K562 (cell line): ENCODE measurements around the gene A4GNT. TPM values are rescaled to one million over a fixed set of nuclear protein-coding genes. Genes with fewer than 3 reads are reported as not detected.
A peak's percentile ranks its signal among the peaks of the same experiment; 100 is the strongest.

Experiments used
- ATAC-seq: fragments of 200-7000 bp; cut with Tn5 transposase; 3 replicates; pipeline ENCODE4 v1.9.1; 2020; ENCODE audit warnings: moderate library complexity
- BruUV-seq: library from RNA; stranded (reverse); fragments of 400-500 nt; replicated peaks from 2 replicates; lab custom pipeline; 2021; lab: Mats Ljungman, UMichigan
- CTCF ChIA-PET: fragments of 300-600 bp; formaldehyde crosslinking; extraction: SDS; loops from one replicate; lab custom pipeline; 2021; ENCODE audit warnings: low intra/inter-chr PET ratio; lab: Yijun Ruan, JAX
- POLR2A ChIA-PET: fragments of 300-600, 350-650 bp; sonication (Branson Sonifier 250); formaldehyde crosslinking; extraction: SDS; loops from one replicate; lab custom pipeline; 2021; ENCODE audit warnings: antibody characterized with exemption, inconsistent platforms; lab: Yijun Ruan, JAX
- DNase-seq, 4 experiments: peaks; one replicate each; pipeline versions ENCODE4 v3.0.0 to v3.0.0-alpha.2; 2011 to 2018; ENCODE audit warnings: low spot score in 3 of 4, mixed read lengths in 3 of 4; ENCODE audit errors: extremely low read depth in 1 of 4
- FAIRE-seq: peaks from 2 replicates; lab custom pipeline; 2011; peaks lifted over from hg19 to GRCh38; lab: Jason Lieb, UNC
- H2AFZ ChIP-seq: 2 replicates; pipeline ENCODE4 v1.6.0; 2011; ENCODE audit warnings: low read depth, low read length, control low read depth, inconsistent platforms
- H3K27ac ChIP-seq: fragments of 200-600 bp; 3 replicates; pipeline ENCODE4 v1.8.0; 2011; ENCODE audit warnings: low read depth, mild to moderate bottlenecking, control low read depth, inconsistent platforms, low read length, moderate library complexity, mixed read lengths; ENCODE audit errors: extremely low read depth
- H3K27me3 ChIP-seq, 2 experiments: fragments of 300-600 bp in 1 of 2; 2 replicates in 1 of 2; 3 replicates in 1 of 2; pipeline versions ENCODE4 v1.6.0 to v1.8.0; 2011; ENCODE audit warnings: inconsistent platforms in 2 of 2, low read length in 2 of 2, mild to moderate bottlenecking in 1 of 2, mixed read lengths in 1 of 2, moderate library complexity in 1 of 2; ENCODE audit not compliant: control insufficient read depth in 2 of 2, insufficient read depth in 2 of 2
- H3K36me3 ChIP-seq: fragments of 300-600 bp; 3 replicates; pipeline ENCODE4 v1.8.0; 2011; ENCODE audit warnings: mild to moderate bottlenecking, low read length, inconsistent platforms; ENCODE audit not compliant: control insufficient read depth, insufficient read depth
- H3K4me1 ChIP-seq, 2 experiments: fragments of 200-600 bp in 1 of 2; replicated peaks in 1 of 2; 2 replicates in 1 of 2; 3 replicates in 1 of 2; pipeline versions ENCODE4 v1.5.1 to v1.8.0; 2011; ENCODE audit warnings: inconsistent platforms in 2 of 2, low read length in 2 of 2, mild to moderate bottlenecking in 1 of 2, mixed read lengths in 1 of 2, moderate library complexity in 1 of 2; ENCODE audit not compliant: control insufficient read depth in 2 of 2, insufficient read depth in 2 of 2
- H3K4me2 ChIP-seq: 2 replicates; pipeline ENCODE4 v1.6.1; 2011; ENCODE audit warnings: low read length, control low read depth, inconsistent platforms, mixed read lengths; ENCODE audit not compliant: insufficient read depth
- H3K4me3 ChIP-seq: fragments of 200-600 bp; sonication (generic), shearing (Covaris generic); 2 replicates; pipeline ENCODE4 v1.5.1; 2016; ENCODE audit warnings: control low read depth, inconsistent platforms
- H3K79me2 ChIP-seq: fragments of 200-600 bp; 3 replicates; pipeline ENCODE4 v1.8.0; 2011; ENCODE audit warnings: low read length, inconsistent platforms; ENCODE audit not compliant: control insufficient read depth, insufficient read depth
- H3K9ac ChIP-seq, 2 experiments: 2 replicates each; pipeline versions ENCODE4 v1.6.0 to v1.6.1; 2011; ENCODE audit warnings: low read depth in 2 of 2, low read length in 2 of 2, control low read depth in 1 of 2, inconsistent platforms in 1 of 2, mild to moderate bottlenecking in 1 of 2, mixed read lengths in 1 of 2; ENCODE audit not compliant: insufficient read depth in 1 of 2
- H3K9me1 ChIP-seq: one replicate; pipeline ENCODE4 v1.6.0; 2011; ENCODE audit warnings: inconsistent platforms, mild to moderate bottlenecking, low read length, moderate library complexity; ENCODE audit not compliant: control insufficient read depth, insufficient read depth
- H3K9me3 ChIP-seq: replicated peaks from 2 replicates; pipeline ENCODE4 v1.5.1; 2011; ENCODE audit warnings: low read depth, low read length, inconsistent platforms; ENCODE audit not compliant: control insufficient read depth, insufficient read depth
- H4K20me1 ChIP-seq: replicated peaks from 2 replicates; pipeline ENCODE4 v1.6.1; 2011; ENCODE audit warnings: low read length, inconsistent platforms, mixed read lengths; ENCODE audit not compliant: control insufficient read depth, insufficient read depth
- BRD9 ChIP-seq: fragments of 450-650 bp; IDR thresholded peaks from 2 replicates; pipeline ENCODE4 v1.6.1; 2018; ENCODE audit warnings: low read depth; ENCODE audit not compliant: partially characterized antibody
- CBX3 ChIP-seq, 2 experiments: IDR thresholded peaks; 1 replicate in 1 of 2; 2 replicates in 1 of 2; pipeline ENCODE4 v1.6.1; 2012; ENCODE audit warnings: inconsistent platforms in 2 of 2, low read length in 2 of 2, borderline replicate concordance in 1 of 2, control low read depth in 1 of 2
- MBD2 ChIP-seq: sonication (generic); IDR thresholded peaks from 2 replicates; pipeline ENCODE4 v1.6.1; 2016; ENCODE audit warnings: low read depth, borderline replicate concordance
- REST ChIP-seq, 2 experiments: fragments of 450-650 bp; formaldehyde crosslinking in 1 of 2; IDR thresholded peaks; 2 replicates each; pipeline versions ENCODE4 v1.4.0 to v1.6.1; 2014 to 2020; ENCODE audit warnings: mild to moderate bottlenecking in 2 of 2, borderline replicate concordance in 1 of 2, low read depth in 1 of 2
- SIX5 ChIP-seq, 2 experiments: IDR thresholded peaks; 2 replicates each; pipeline ENCODE4 v1.6.1; 2011; ENCODE audit warnings: low read length in 2 of 2, borderline replicate concordance in 1 of 2, low read depth in 1 of 2, mild to moderate bottlenecking in 1 of 2, moderate library complexity in 1 of 2; ENCODE audit not compliant: insufficient read depth in 1 of 2
- SPI1 ChIP-seq: IDR thresholded peaks from 2 replicates; pipeline ENCODE4 v1.6.1; 2011; ENCODE audit warnings: low read depth, low read length, control low read depth, borderline replicate concordance
- ZNF282 ChIP-seq: sonication (generic); formaldehyde crosslinking; IDR thresholded peaks from 2 replicates; pipeline ENCODE4 v1.8.1; 2023; ENCODE audit warnings: missing genetic modification reagents
- ZNF41 ChIP-seq: fragments of 250-450 bp; sonication (Bioruptor Pico); conservative IDR thresholded peaks from 2 replicates; pipeline ENCODE4 v1.4.0; 2020; ENCODE audit warnings: mild to moderate bottlenecking
- WGBS: fragments of 100-300 bp; shearing (Covaris generic); methylation state at CpG from one replicate; pipeline ENCODE4 v1.1.6; 2016; ENCODE audit warnings: low coverage, mixed read lengths; ENCODE audit not compliant: insufficient coverage; ENCODE audit errors: missing lambda C conversion rate; 5-methylcytosine and 5-hydroxymethylcytosine counted together
- in situ Hi-C: fragments of 300-500 bp; cut with MboI; formaldehyde crosslinking; loops from 4 replicates; pipeline ENCODE4 v1.15.0; 2018; ENCODE audit warnings: inconsistent platforms, mixed read lengths
- intact Hi-C: fragments of 100-400 bp; cut with micrococcal nuclease; formaldehyde crosslinking; loops from 2 replicates; pipeline ENCODE4 v1.14.2; 2022
- polyA plus RNA-seq, 8 experiments: library from polyadenylated mRNA; depleted of rRNA in 4 of 8; stranded (reverse) in 5 of 8; unstranded in 3 of 8; fragments of >200 nt; fragmentation: Nextera tagmentation in 2 of 8; fragmentation: Illumina TruSeq in 1 of 8; extraction: Ambion mirVana in 2 of 8; extraction: Trizol in 1 of 8; gene quantifications; 2 replicates each; pipeline versions ENCODE4 v1.2.1 to v1.2.3, GENCODE V29; 2011 to 2014; ENCODE audit warnings: inconsistent platforms in 1 of 8, missing spikeins in 1 of 8
- total RNA-seq, 7 experiments: library from RNA; depleted of rRNA in 6 of 7; stranded (reverse); fragments of >200 nt in 6 of 7; fragmentation: Illumina TruSeq in 2 of 7; extraction: Trizol in 2 of 7; gene quantifications; 2 replicates each; pipeline versions ENCODE4 v1.2.1 to v1.2.3, GENCODE V29; 2011 to 2021; ENCODE audit warnings: low replicate concordance in 1 of 7
- TF ChIP-seq, protein P1 (sequence below): fragments of 250-450 bp; sonication (Bioruptor Pico); IDR thresholded peaks from 2 replicates; pipeline ENCODE4 v1.8.0; 2022; ENCODE audit warnings: inconsistent platforms, mild to moderate bottlenecking, moderate library complexity, borderline replicate concordance

Gene A4GNT
- total and polyA plus RNA-seq, 9 of the 15 experiments (the other 6 are each of a cell fraction or from before 2014, with no cell fraction given), result not detected

DNA sequence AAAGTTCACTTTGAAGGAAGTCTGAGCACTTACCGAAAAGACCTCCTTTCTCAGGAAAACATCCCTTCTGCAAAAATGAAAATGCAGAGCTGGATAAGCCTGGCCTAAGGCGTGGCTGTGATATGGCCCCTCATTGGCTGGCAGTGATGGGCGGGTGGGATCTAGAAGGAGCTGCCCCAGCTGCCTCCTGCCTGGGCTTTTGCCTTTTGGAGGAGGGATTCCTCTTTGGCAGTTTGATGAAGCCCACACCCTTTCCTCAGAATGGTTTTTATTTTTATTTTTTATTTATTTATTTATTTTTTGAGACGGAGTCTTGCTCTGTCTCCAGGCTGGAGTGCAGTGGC lies 12.8 kb downstream of the A4GNT start (continued):
- no peak for TF ChIP-seq ZNF41
- no peak for TF ChIP-seq BRD9
- no peak for TF ChIP-seq SIX5 (IDR thresholded peaks at IDR 0.05; ENCODE audit: borderline replicate concordance in 1 of 2, insufficient read depth in 1 of 2, low read depth in 1 of 2, low read length in 2 of 2)
- TF ChIP-seq, all 486 proteins: peak for 0

DNA sequence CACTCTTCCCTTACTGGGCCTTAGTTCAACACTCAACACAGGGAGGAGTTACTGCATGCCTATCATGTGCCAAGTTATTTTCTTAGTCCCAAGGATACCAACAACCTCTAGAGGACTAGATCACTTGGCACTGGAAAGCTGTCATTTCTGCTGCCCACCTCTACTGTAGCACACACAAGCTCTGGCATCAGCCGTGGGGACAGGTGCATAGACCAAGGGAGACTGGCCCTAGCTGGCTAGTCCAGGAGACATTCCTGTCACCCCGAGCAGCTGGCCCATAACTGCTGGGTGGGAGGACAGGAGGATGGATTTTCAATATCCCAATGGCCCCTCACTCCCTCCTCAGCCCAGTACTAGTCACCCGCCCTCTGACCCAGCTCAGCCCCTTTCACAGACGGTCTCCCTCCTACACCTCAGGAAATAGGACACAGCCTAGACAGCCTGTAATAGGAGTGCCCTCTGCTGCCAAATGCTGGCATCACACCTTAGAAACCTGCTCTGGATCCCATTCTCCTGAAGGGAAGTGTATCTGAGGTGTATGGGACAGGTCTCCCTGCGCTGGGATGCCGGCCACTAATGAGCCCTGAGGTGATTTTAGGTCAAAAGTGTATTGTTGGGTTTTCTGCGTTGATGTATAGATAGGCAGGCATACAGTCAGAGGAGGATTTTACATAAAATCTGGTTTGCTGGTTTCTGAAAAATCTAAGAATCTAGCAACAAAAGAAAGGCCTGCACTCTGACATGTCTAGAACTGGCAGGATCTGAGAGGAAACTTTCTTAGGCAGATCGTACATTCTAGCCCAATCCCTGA lies 13.4 kb downstream of the A4GNT start:
- no TSS peak for BruUV-seq
- ATAC-seq (peak; percentile 77), FAIRE-seq (peak; percentile 90)
- peak; percentile 45; the same call in 1 of the 2 replicates for TF ChIP-seq REST (IDR thresholded peaks at IDR 0.05; ENCODE audit: borderline replicate concordance)
- TF ChIP-seq REST (CRISPR knock-in tag; IDR thresholded peaks at IDR 0.05; ENCODE audit: low read depth), result no peak
- TF ChIP-seq MBD2, result no peak
- TF ChIP-seq, protein P1, sequence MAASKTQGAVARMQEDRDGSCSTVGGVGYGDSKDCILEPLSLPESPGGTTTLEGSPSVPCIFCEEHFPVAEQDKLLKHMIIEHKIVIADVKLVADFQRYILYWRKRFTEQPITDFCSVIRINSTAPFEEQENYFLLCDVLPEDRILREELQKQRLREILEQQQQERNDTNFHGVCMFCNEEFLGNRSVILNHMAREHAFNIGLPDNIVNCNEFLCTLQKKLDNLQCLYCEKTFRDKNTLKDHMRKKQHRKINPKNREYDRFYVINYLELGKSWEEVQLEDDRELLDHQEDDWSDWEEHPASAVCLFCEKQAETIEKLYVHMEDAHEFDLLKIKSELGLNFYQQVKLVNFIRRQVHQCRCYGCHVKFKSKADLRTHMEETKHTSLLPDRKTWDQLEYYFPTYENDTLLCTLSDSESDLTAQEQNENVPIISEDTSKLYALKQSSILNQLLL, result no peak
- no peak for TF ChIP-seq ZNF282
- TF ChIP-seq CBX3 (IDR thresholded peaks at IDR 0.05; ENCODE audit: borderline replicate concordance in 1 of 2, low read length in 2 of 2), result no peak
- 0 out of 2 replicates have a peak, but pooled peaks have one; percentile 12 for TF ChIP-seq SPI1

More for the DNA sequence above, 13.4 kb downstream of the A4GNT start:
- H3K9me3 ChIP-seq, result no peaks in the 10 kb centered on the region
- no peak overlapping the region for H2AFZ ChIP-seq
- 11% methylated on average over 8 of the region's 8 CpGs for WGBS
- no peaks in the 10 kb centered on the region for H3K36me3 ChIP-seq
- POLR2A ChIA-PET, result no interaction called here
- H3K9ac ChIP-seq, result no peak overlapping the region
- H3K4me1 ChIP-seq, result peaks cover 5 to 14% of the 10 kb centered on the region in 2 experiments; a peak in 4 of 5 replicates
- peak; percentile 30 to 60 (median 42) for DNase-seq
- no peak overlapping the region for H3K4me2 ChIP-seq
- intact Hi-C loops (loop anchor here (1.0 kb wide), 1 partner anchor 51 kb away; no protein-coding TSS in a partner anchor), in situ Hi-C loops (no loop called here)
- no peaks in the 10 kb centered on the region for H3K27me3 ChIP-seq
- H3K79me2 ChIP-seq, result no peaks in the 10 kb centered on the region
- H3K4me3 ChIP-seq, result no peak overlapping the region
- H3K9me1 ChIP-seq, result peaks cover 2% of the 10 kb centered on the region
- H3K27ac ChIP-seq, result no peak overlapping the region
- CTCF ChIA-PET, result interaction anchor here (0.5 to 3.3 kb wide), 2 partner anchors 33 to 50 kb away, joined by 3 to 20 read pairs; no protein-coding TSS in a partner anchor
- no peaks in the 10 kb centered on the region for H4K20me1 ChIP-seq
